Measurements from ENCODE around the gene FAM83F.

Gene FAM83F

GRCh38 chr22:40082184-40082583, 87.4 kb downstream of the FAM83F start:
- H3K4me3 Mint-ChIP-seq: no peak overlapping the region
- no peak for DNase-seq (ENCODE audit: low spot score)
- H3K4me1 Mint-ChIP-seq (ENCODE audit: low read depth): peaks cover 13% of the 10 kb centered on the region
- no peaks in the 10 kb centered on the region for H3K27me3 Mint-ChIP-seq (ENCODE audit: low read depth)
- no peaks in the 10 kb centered on the region for H3K9me3 Mint-ChIP-seq
- peaks cover 2% of the 10 kb centered on the region for H3K36me3 Mint-ChIP-seq (ENCODE audit: low read depth)
- no peak overlapping the region for H3K27ac Mint-ChIP-seq

- peaks cover 2% of the 10 kb centered on the region for H3K36me3 Mint-ChIP-seq (ENCODE audit: low read depth)
- DNase-seq (ENCODE audit: low spot score): no peak
- H3K27me3 Mint-ChIP-seq (ENCODE audit: low read depth): no peaks in the 10 kb centered on the region
- H3K4me1 Mint-ChIP-seq (ENCODE audit: low read depth): peaks cover 9% of the 10 kb centered on the region
- no peak overlapping the region for H3K4me3 Mint-ChIP-seq
- no peak overlapping the region for H3K27ac Mint-ChIP-seq
- H3K9me3 Mint-ChIP-seq: no peaks in the 10 kb centered on the region
Observed at GRCh38 chr22:40083794-40084193, 89.0 kb downstream of the FAM83F start.

DNA sequence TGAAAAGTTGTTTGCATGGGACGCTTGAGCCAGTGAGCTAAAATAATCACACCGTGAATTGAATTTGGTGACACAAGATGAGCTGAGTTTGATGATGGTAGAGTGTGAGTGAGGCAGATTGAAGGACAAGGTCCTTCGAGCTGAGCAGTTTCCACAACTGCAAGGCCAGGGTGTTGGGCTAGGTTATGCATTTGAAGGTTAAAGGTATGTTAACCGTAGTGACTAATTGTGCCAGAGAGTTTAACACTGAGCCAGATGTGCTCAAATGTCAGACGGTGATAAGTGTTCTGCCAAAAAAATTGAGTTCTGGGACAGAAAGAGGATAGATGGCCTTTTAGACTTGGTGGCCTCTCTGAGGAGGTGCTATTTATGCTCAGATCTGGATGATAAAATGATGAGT, 89.5 kb downstream of the FAM83F start:
- Mint-ChIP-seq H3K27me3 (ENCODE audit: low read depth) (no peaks in the 10 kb centered on the region), H3K36me3 (ENCODE audit: low read depth) (peaks cover 2% of the 10 kb centered on the region), H3K27ac (no peak overlapping the region), H3K4me1 (ENCODE audit: low read depth) (peaks cover 9% of the 10 kb centered on the region), H3K9me3 (no peaks in the 10 kb centered on the region), H3K4me3 (no peak overlapping the region)
- DNase-seq (ENCODE audit: low spot score): no peak

- H3K4me1 Mint-ChIP-seq (ENCODE audit: low read depth): peaks cover 23% of the 10 kb centered on the region
- H3K9me3 Mint-ChIP-seq: no peaks in the 10 kb centered on the region
- peaks cover 4% of the 10 kb centered on the region for H3K36me3 Mint-ChIP-seq (ENCODE audit: low read depth)
- H3K4me3 Mint-ChIP-seq: no peak overlapping the region
- H3K27ac Mint-ChIP-seq: no peak overlapping the region
- no peak for DNase-seq (ENCODE audit: low spot score)
- no peaks in the 10 kb centered on the region for H3K27me3 Mint-ChIP-seq (ENCODE audit: low read depth)
Observed at GRCh38 chr22:40088818-40089217, 94.1 kb downstream of the FAM83F start.
